Measurements from ENCODE around the gene ARFGAP3.
A peak's percentile ranks its signal among the peaks of the same experiment; 100 is the strongest.

DNA sequence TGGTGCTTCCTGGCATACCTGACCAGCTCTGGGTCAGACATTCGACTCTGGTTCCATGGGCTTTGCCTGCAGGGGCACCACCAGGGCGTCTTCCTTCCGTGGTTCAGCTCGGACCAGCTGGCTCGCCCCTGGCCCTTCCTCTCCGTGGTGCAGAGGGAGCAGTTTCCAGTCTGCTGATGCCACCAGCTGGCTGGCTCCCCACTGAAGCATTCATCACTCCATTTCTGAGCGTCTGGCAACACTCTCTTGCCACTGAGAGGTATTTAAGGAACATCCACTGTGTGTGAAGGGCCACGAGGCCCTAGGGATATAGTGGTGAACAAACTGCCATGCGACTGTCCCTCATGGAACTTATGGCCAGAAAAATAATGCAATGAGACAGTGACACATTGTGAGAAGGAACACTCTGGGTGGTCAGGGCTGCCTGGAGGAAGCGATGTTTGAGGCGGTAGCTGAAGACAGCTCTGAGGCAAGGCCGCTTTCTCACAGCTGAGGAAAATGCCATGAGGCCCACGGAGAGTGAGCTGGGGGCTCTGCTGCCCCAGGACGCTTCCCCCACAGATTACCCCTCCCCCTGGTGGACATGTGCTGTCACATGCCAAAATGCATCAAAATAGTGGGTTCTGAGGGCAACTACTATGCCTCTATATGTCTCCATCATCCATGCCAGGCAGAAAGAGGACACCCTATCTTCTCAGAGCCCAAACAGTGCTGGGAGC is 44.9 kb upstream of the ARFGAP3 start:
- TF ChIP-seq, protein P1, sequence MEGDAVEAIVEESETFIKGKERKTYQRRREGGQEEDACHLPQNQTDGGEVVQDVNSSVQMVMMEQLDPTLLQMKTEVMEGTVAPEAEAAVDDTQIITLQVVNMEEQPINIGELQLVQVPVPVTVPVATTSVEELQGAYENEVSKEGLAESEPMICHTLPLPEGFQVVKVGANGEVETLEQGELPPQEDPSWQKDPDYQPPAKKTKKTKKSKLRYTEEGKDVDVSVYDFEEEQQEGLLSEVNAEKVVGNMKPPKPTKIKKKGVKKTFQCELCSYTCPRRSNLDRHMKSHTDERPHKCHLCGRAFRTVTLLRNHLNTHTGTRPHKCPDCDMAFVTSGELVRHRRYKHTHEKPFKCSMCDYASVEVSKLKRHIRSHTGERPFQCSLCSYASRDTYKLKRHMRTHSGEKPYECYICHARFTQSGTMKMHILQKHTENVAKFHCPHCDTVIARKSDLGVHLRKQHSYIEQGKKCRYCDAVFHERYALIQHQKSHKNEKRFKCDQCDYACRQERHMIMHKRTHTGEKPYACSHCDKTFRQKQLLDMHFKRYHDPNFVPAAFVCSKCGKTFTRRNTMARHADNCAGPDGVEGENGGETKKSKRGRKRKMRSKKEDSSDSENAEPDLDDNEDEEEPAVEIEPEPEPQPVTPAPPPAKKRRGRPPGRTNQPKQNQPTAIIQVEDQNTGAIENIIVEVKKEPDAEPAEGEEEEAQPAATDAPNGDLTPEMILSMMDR (conservative IDR thresholded peaks at IDR 0.05; ENCODE audit: low read length) = peak; percentile 46
- TF ChIP-seq EZH2phosphoT487 (IDR thresholded peaks at IDR 0.05; ENCODE audit: borderline replicate concordance) = no peak

Data from Loucy (cell line).